ENCODE results near the gene FLNB.

FLNB gene

GRCh38 chr3:57972531-57973111 lies 35.6 kb upstream of the FLNB start:
- TF ChIP-seq CTCF (IDR thresholded peaks at IDR 0.05): no peak

GRCh38 chr3:57973715-57974477 lies 34.3 kb upstream of the FLNB start:
- TF ChIP-seq CTCF (IDR thresholded peaks at IDR 0.05): no peak

- TF ChIP-seq CTCF (IDR thresholded peaks at IDR 0.05): no peak
Observed at GRCh38 chr3:57974796-57975388, 33.3 kb upstream of the FLNB start.

- TF ChIP-seq CTCF (IDR thresholded peaks at IDR 0.05): no peak
Observed at GRCh38 chr3:57977818-57978235, 30.4 kb upstream of the FLNB start.

GRCh38 chr3:57978316-57978715 lies 29.9 kb upstream of the FLNB start:
- TF ChIP-seq CTCF (IDR thresholded peaks at IDR 0.05): no peak

- no peak for TF ChIP-seq CTCF (IDR thresholded peaks at IDR 0.05)
Observed at GRCh38 chr3:57980416-57980815, 27.8 kb upstream of the FLNB start.

GRCh38 chr3:57981483-57982087 lies 26.6 kb upstream of the FLNB start:
- TF ChIP-seq CTCF (IDR thresholded peaks at IDR 0.05): no peak

Measured in LNCAP (cell line).